Hepatocyte (in vitro differentiated cells): ENCODE data around the gene RASAL1. TPM values are rescaled to one million over a fixed set of nuclear protein-coding genes. Genes with fewer than 3 reads are reported as not detected.

Source experiments
- DNase-seq: peaks from one replicate; pipeline ENCODE4 v3.0.0-alpha.2; 2016; ENCODE audit warnings: low spot score
- H2AFZ ChIP-seq: fragments of 200-600 bp; sonication (generic); 2 replicates; pipeline ENCODE4 v1.6.0; 2016; ENCODE audit warnings: antibody characterized with exemption, mild to moderate bottlenecking
- H3K27ac ChIP-seq: fragments of 200-600 bp; sonication (generic); 2 replicates; pipeline ENCODE4 v1.5.1; 2016; ENCODE audit warnings: mild to moderate bottlenecking
- H3K27me3 ChIP-seq: fragments of 200-600 bp; sonication (generic); 2 replicates; pipeline ENCODE4 v1.6.1; 2016
- H3K36me3 ChIP-seq: fragments of 200-600 bp; sonication (generic); replicated peaks from 2 replicates; pipeline ENCODE4 v1.5.1; 2016; ENCODE audit warnings: low read depth; ENCODE audit not compliant: insufficient read depth
- H3K4me1 ChIP-seq: fragments of 200-600 bp; sonication (generic); 2 replicates; pipeline ENCODE4 v1.5.1; 2016; ENCODE audit warnings: mild to moderate bottlenecking, moderate library complexity; ENCODE audit not compliant: insufficient read depth
- H3K4me2 ChIP-seq: fragments of 200-600 bp; sonication (generic); 2 replicates; pipeline ENCODE4 v1.6.0; 2016
- H3K4me3 ChIP-seq: fragments of 200-600 bp; sonication (generic); 2 replicates; pipeline ENCODE4 v1.5.1; 2016; ENCODE audit warnings: mild to moderate bottlenecking
- H3K79me2 ChIP-seq: fragments of 200-600 bp; sonication (generic); 2 replicates; pipeline ENCODE4 v1.6.0; 2017; ENCODE audit warnings: mild to moderate bottlenecking
- H3K9me2 ChIP-seq: fragments of 200-600 bp; sonication (generic); replicated peaks from 2 replicates; pipeline ENCODE4 v1.6.0; 2017; ENCODE audit warnings: mild to moderate bottlenecking; ENCODE audit not compliant: insufficient read depth
- H3K9me3 ChIP-seq: fragments of 200-600 bp; sonication (generic); 2 replicates; pipeline ENCODE4 v1.5.1; 2016; ENCODE audit warnings: low read depth, mild to moderate bottlenecking
- H4K20me1 ChIP-seq: fragments of 200-600 bp; sonication (generic); 2 replicates; pipeline ENCODE4 v1.6.0; 2016; ENCODE audit warnings: mild to moderate bottlenecking; ENCODE audit not compliant: insufficient read depth, poor library complexity, severe bottlenecking
- EZH2 ChIP-seq: fragments of 200-600 bp; sonication (generic); IDR thresholded peaks from 2 replicates; pipeline ENCODE4 v1.6.1; 2016; ENCODE audit warnings: antibody characterized with exemption, mild to moderate bottlenecking, borderline replicate concordance
- EZH2phosphoT487 ChIP-seq: fragments of 200-600 bp; sonication (generic); IDR thresholded peaks from one replicate; pipeline ENCODE4 v1.6.1; 2018; ENCODE audit warnings: antibody characterized with exemption, mild to moderate bottlenecking, low read depth, moderate library complexity; ENCODE audit not compliant: unreplicated experiment, severe bottlenecking
- WGBS: methylation state at CpG from one replicate; pipeline ENCODE4 v1.1.6; 2016; ENCODE audit warnings: low lambda C conversion rate; ENCODE audit errors: missing lambda C conversion rate; 5-methylcytosine and 5-hydroxymethylcytosine counted together
- polyA plus RNA-seq: library from polyadenylated mRNA; unstranded; fragments of >200 nt; fragmentation: Nextera tagmentation; extraction: Ambion mirVana; gene quantifications from 2 replicates; pipeline ENCODE4 v1.2.1, GENCODE V29; 2016
- total RNA-seq: library from RNA; depleted of rRNA; stranded (reverse); fragments of >200 nt; gene quantifications from 2 replicates; pipeline ENCODE4 v1.2.3, GENCODE V29; 2014
- TF ChIP-seq, protein P1 (sequence below): fragments of 200-600 bp; sonication (generic); IDR thresholded peaks from 2 replicates; pipeline ENCODE4 v1.5.1; 2016; ENCODE audit warnings: antibody characterized with exemption, mild to moderate bottlenecking; ENCODE audit not compliant: poor library complexity

RASAL1 gene
- total and polyA plus RNA-seq, 2 experiments from 2014 or later = 0.74 TPM; not detected in 1

DNA sequence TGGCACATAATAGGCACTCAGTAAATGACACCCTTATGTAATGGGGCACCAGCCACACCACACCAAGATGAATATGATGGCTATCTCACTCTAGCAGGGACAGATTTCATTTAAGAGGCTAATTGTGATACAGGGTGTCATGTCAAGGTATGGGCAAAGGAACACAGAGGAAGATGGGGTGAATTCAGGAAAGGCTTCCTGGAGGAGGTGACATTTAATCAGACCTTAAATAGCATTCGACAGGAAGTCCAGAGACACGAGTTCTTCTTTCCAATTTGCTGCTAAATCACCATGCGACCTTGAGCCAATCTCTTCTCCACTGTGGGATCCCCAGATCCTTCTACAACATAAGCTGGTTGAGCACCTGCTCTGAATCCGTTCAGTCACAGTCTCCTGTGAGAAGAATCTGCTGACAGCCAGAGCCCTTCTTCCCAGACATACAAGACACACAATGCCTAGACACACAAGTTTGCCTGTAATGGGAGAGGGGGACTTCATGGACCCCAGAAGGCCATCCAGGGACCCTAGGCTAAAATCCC is 80.5 kb downstream of the RASAL1 start:
- H3K4me1 ChIP-seq = no peaks in the 10 kb centered on the region
- H3K36me3 ChIP-seq = no peaks in the 10 kb centered on the region
- no peak overlapping the region for H3K4me2 ChIP-seq
- H3K9me2 ChIP-seq = no peaks in the 10 kb centered on the region
- H3K27me3 ChIP-seq = peaks cover 84% of the 10 kb centered on the region
- WGBS = 75% methylated on average over 4 of the region's 4 CpGs
- no peaks in the 10 kb centered on the region for H4K20me1 ChIP-seq
- DNase-seq = no peak
- TF ChIP-seq EZH2 (no peak), EZH2phosphoT487 (no peak)
- TF ChIP-seq, protein P1, sequence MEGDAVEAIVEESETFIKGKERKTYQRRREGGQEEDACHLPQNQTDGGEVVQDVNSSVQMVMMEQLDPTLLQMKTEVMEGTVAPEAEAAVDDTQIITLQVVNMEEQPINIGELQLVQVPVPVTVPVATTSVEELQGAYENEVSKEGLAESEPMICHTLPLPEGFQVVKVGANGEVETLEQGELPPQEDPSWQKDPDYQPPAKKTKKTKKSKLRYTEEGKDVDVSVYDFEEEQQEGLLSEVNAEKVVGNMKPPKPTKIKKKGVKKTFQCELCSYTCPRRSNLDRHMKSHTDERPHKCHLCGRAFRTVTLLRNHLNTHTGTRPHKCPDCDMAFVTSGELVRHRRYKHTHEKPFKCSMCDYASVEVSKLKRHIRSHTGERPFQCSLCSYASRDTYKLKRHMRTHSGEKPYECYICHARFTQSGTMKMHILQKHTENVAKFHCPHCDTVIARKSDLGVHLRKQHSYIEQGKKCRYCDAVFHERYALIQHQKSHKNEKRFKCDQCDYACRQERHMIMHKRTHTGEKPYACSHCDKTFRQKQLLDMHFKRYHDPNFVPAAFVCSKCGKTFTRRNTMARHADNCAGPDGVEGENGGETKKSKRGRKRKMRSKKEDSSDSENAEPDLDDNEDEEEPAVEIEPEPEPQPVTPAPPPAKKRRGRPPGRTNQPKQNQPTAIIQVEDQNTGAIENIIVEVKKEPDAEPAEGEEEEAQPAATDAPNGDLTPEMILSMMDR = no peak
- no peak overlapping the region for H2AFZ ChIP-seq
- no peaks in the 10 kb centered on the region for H3K79me2 ChIP-seq
- no peaks in the 10 kb centered on the region for H3K9me3 ChIP-seq
- H3K4me3 ChIP-seq = no peak overlapping the region
- no peak overlapping the region for H3K27ac ChIP-seq

DNA sequence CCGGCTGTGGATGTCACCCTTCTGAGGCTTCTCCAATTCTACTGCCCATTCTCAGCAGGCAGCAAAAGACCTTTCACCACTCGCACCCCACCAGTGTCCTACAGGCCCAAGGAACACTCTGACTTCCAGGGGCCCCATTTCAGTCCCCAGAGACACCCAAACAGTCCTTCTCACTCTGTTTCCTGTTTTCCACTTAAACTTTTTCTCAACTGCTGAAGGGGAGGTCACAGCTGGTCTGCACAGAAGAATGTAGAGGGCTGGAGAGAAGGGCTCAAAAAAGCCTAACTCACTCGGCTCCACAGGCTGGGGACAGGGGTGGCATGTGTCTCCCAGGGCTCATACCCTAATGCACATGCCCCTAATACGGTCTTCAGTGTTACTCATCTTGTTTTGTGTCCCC is 83.2 kb downstream of the RASAL1 start:
- Histone ChIP-seq H3K9me3 (no peaks in the 10 kb centered on the region), H3K9me2 (no peaks in the 10 kb centered on the region), H3K27ac (no peak overlapping the region), H2AFZ (no peak overlapping the region), H3K4me1 (no peaks in the 10 kb centered on the region), H3K4me2 (no peak overlapping the region), H3K79me2 (no peaks in the 10 kb centered on the region), H4K20me1 (no peaks in the 10 kb centered on the region), H3K36me3 (no peaks in the 10 kb centered on the region), H3K27me3 (peaks cover 64% of the 10 kb centered on the region), H3K4me3 (no peak overlapping the region)
- WGBS = 69% methylated on average over 4 of the region's 4 CpGs
- DNase-seq = no peak
- TF ChIP-seq, protein P1 = no peak
- TF ChIP-seq EZH2phosphoT487 = no peak
- no peak for TF ChIP-seq EZH2

DNA sequence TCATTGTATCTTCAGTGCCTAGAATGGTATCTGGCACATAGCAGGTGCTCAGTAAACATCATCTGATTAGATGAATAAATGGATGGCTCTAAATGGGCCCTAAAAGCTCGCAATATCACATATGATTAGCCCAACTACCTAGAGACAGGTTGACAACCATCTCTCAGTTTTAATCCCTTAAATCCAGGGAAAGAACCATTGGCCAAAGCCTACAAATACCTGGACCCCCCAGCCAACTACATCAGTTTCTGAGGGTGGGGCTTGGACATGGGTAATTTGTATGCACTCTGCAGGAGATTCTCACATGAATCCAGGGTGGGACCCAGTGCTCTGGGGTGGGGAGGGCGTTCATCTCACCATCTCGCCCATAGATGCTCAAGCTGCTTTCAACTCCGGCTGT is 83.8 kb downstream of the RASAL1 start:
- DNase-seq = no peak
- no peaks in the 10 kb centered on the region for H3K4me1 ChIP-seq
- no peaks in the 10 kb centered on the region for H4K20me1 ChIP-seq
- H3K79me2 ChIP-seq = no peaks in the 10 kb centered on the region
- WGBS = 90% methylated on average over 4 of the region's 4 CpGs
- H3K4me2 ChIP-seq = no peak overlapping the region
- no peak for TF ChIP-seq EZH2
- no peak overlapping the region for H2AFZ ChIP-seq
- no peaks in the 10 kb centered on the region for H3K36me3 ChIP-seq
- no peaks in the 10 kb centered on the region for H3K9me3 ChIP-seq
- no peak overlapping the region for H3K27ac ChIP-seq
- H3K4me3 ChIP-seq = no peak overlapping the region
- H3K9me2 ChIP-seq = no peaks in the 10 kb centered on the region
- H3K27me3 ChIP-seq = peaks cover 59% of the 10 kb centered on the region

GRCh38 chr12:113050795-113051194 is 84.8 kb downstream of the RASAL1 start:
- H3K79me2 ChIP-seq = no peaks in the 10 kb centered on the region
- no peaks in the 10 kb centered on the region for H3K36me3 ChIP-seq
- H3K9me3 ChIP-seq = no peaks in the 10 kb centered on the region
- H3K4me2 ChIP-seq = no peak overlapping the region
- H2AFZ ChIP-seq = no peak overlapping the region
- H3K27ac ChIP-seq = no peak overlapping the region
- WGBS = 88% methylated on average over 7 of the region's 7 CpGs
- no peaks in the 10 kb centered on the region for H3K9me2 ChIP-seq
- DNase-seq = no peak
- no peaks in the 10 kb centered on the region for H4K20me1 ChIP-seq
- H3K27me3 ChIP-seq = peaks cover 49% of the 10 kb centered on the region
- H3K4me1 ChIP-seq = no peaks in the 10 kb centered on the region
- H3K4me3 ChIP-seq = no peak overlapping the region
- TF ChIP-seq EZH2phosphoT487 = no peak
